GM12891 (cell line): Measurements from ENCODE around the gene SND1.

ENCODE experiments used
- POLR2A ChIP-seq: IDR thresholded peaks from 2 replicates; pipeline ENCODE4 v1.6.1; 2011; ENCODE audit warnings: low read depth, low read length, control low read depth
- POLR2AphosphoS5 ChIP-seq: IDR thresholded peaks from 2 replicates; pipeline ENCODE4 v1.6.1; 2011; ENCODE audit warnings: low read depth, low read length, control low read depth
- SPI1 ChIP-seq: IDR thresholded peaks from 2 replicates; pipeline ENCODE4 v1.6.1; 2011; ENCODE audit warnings: low read depth, low read length, control low read depth
- TAF1 ChIP-seq: IDR thresholded peaks from 2 replicates; pipeline ENCODE4 v1.6.1; 2011; ENCODE audit warnings: low read depth, low read length, control low read depth

GRCh38 chr7:127930341-127931328 is 278.6 kb downstream of the SND1 start:
- TF ChIP-seq POLR2A (no peak), TAF1 (no peak), POLR2AphosphoS5 (no peak), SPI1 (no peak)
